Nephron (organoid): Measurements from ENCODE around the gene OXER1.

Experiments used
- H3K27ac Mint-ChIP-seq, 3 experiments: 2 replicates each; pipeline ENCODE4 v1.8.0; 2020; ENCODE audit warnings: mixed read lengths in 3 of 3, mild to moderate bottlenecking in 2 of 3, moderate library complexity in 1 of 3
- H3K27me3 Mint-ChIP-seq: 2 replicates; pipeline ENCODE4 v1.8.0; 2021; ENCODE audit warnings: low read depth, mild to moderate bottlenecking, moderate library complexity, mixed read lengths
- H3K36me3 Mint-ChIP-seq: 2 replicates; pipeline ENCODE4 v1.8.0; 2020; ENCODE audit warnings: low read depth, mixed read lengths
- H3K4me1 Mint-ChIP-seq: 2 replicates; pipeline ENCODE4 v1.8.0; 2020; ENCODE audit warnings: mixed read lengths
- H3K4me3 Mint-ChIP-seq, 3 experiments: 2 replicates each; pipeline ENCODE4 v1.8.0; 2020; ENCODE audit warnings: mild to moderate bottlenecking in 3 of 3, mixed read lengths in 3 of 3, moderate library complexity in 2 of 3
- H3K9me3 Mint-ChIP-seq: 2 replicates; pipeline ENCODE4 v1.8.0; 2020; ENCODE audit warnings: mixed read lengths
- TF ChIP-seq, protein P1 (sequence below), 3 experiments: fragments of 200-600 bp; sonication (generic); IDR thresholded peaks; one replicate each; pipeline ENCODE4 v1.5.0; 2021; ENCODE audit warnings: antibody characterized with exemption in 3 of 3; ENCODE audit not compliant: unreplicated experiment in 3 of 3

OXER1 gene

DNA sequence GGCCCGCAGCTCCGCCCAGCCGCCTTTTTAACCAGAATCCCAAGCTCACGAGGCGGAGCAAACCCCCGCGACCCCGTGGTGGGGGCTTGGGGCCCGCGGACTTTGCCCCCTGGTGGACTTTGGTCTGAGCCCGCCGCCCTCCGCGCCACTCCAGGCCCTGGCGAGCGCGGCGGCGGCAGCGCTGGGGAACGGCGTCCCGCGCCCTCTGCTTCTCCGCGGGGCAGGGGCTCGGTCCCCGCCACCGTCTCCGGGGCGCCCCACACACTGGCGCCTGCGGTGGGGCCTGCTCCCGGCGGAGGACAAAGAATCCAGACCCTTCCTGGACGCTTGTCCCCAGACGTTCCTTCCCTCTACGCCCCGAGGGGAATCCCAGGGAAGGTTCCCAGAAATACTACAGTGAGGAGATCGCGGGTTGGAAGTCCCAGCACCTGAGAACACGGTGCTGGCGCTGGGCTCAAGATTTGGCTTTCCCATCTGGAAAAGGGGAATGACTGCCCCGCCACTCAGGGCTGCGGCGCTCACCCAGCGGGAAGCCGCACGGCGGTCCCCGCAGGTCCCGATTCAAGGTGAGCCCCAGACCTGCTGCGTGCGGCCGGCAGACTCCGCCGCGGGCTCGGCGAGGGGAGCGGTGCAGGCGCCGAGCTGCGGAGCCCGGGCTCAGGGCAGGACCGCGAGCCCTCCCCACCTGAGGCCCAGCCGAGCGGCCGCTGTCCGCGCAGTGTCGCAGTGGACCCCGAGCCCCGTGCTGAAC is 28.8 kb upstream of the OXER1 start, which contains the start of gene HAAO:
TSS of gene HAAO (minus strand) at position 1 of the 751 bp plus-strand sequence. CDS start 47 bp downstream, outside the sequence.
- H3K4me3 Mint-ChIP-seq: peak within 1 kb of the TSS; percentile 86 to 96 (median 90)
- H3K27me3 Mint-ChIP-seq: peaks cover 8% of the 10 kb centered on the region
- no peaks in the 10 kb centered on the region for H3K9me3 Mint-ChIP-seq
- H3K27ac Mint-ChIP-seq: peak within 1 kb of the TSS; percentile 99
- TF ChIP-seq, protein P1, sequence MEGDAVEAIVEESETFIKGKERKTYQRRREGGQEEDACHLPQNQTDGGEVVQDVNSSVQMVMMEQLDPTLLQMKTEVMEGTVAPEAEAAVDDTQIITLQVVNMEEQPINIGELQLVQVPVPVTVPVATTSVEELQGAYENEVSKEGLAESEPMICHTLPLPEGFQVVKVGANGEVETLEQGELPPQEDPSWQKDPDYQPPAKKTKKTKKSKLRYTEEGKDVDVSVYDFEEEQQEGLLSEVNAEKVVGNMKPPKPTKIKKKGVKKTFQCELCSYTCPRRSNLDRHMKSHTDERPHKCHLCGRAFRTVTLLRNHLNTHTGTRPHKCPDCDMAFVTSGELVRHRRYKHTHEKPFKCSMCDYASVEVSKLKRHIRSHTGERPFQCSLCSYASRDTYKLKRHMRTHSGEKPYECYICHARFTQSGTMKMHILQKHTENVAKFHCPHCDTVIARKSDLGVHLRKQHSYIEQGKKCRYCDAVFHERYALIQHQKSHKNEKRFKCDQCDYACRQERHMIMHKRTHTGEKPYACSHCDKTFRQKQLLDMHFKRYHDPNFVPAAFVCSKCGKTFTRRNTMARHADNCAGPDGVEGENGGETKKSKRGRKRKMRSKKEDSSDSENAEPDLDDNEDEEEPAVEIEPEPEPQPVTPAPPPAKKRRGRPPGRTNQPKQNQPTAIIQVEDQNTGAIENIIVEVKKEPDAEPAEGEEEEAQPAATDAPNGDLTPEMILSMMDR (IDR thresholded peaks at IDR 0.05; ENCODE audit: unreplicated experiment in 3 of 3): no peak
- peaks cover 15% of the 10 kb centered on the region for H3K36me3 Mint-ChIP-seq
- peaks cover 68% of the 10 kb centered on the region for H3K4me1 Mint-ChIP-seq

GRCh38 chr2:42792087-42792582 is 28.2 kb upstream of the OXER1 start:
- H3K27me3 Mint-ChIP-seq: peaks cover 8% of the 10 kb centered on the region
- H3K36me3 Mint-ChIP-seq: peaks cover 15% of the 10 kb centered on the region

DNA sequence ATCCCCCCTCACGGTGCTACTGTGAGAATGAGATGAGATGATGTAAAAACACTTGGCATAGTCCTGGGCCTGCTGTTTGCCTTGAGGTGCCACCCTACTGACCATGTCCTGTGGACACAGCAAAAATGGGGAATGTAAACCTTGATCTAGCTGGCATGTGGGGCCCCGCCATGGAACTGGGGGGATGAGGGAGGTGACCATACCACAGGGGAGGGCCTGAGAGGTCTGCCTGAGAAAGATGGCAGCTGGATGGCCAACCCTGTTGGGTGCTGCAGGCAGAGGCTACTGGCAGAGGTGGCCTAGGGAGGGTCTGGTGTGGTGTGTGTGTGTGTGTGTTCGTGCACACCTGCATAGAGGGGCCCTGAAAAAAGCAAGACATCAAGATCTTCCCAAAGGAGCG is 27.7 kb upstream of the OXER1 start:
- Mint-ChIP-seq H3K4me1 (peaks cover 66% of the 10 kb centered on the region), H3K27me3 (peaks cover 8% of the 10 kb centered on the region), H3K36me3 (peaks cover 13% of the 10 kb centered on the region), H3K9me3 (no peaks in the 10 kb centered on the region), H3K4me3 (peak overlapping the region; percentile 86 to 96 (median 90)), H3K27ac (peak overlapping the region; percentile 99)
- TF ChIP-seq, protein P1 (IDR thresholded peaks at IDR 0.05; ENCODE audit: unreplicated experiment in 3 of 3): no peak

More at GRCh38 chr2:42792087-42792582, 28.2 kb upstream of the OXER1 start:
- Mint-ChIP-seq H3K4me1 (peaks cover 68% of the 10 kb centered on the region), H3K9me3 (no peaks in the 10 kb centered on the region), H3K27ac (peak overlapping the region; percentile 99), H3K4me3 (peak overlapping the region; percentile 86 to 96 (median 90))
- TF ChIP-seq, protein P1 (IDR thresholded peaks at IDR 0.05; ENCODE audit: unreplicated experiment in 3 of 3): no peak

GRCh38 chr2:42789751-42790150 is 25.8 kb upstream of the OXER1 start:
- H3K36me3 Mint-ChIP-seq: peaks cover 1% of the 10 kb centered on the region
- no peaks in the 10 kb centered on the region for H3K9me3 Mint-ChIP-seq
- peak overlapping the region; percentile 48 to 63 (median 58) for H3K27ac Mint-ChIP-seq
- peaks cover 61% of the 10 kb centered on the region for H3K4me1 Mint-ChIP-seq
- H3K4me3 Mint-ChIP-seq: peak overlapping the region; percentile 6 to 67 (median 45)
- H3K27me3 Mint-ChIP-seq: peaks cover 8% of the 10 kb centered on the region
- TF ChIP-seq, protein P1 (IDR thresholded peaks at IDR 0.05; ENCODE audit: unreplicated experiment in 3 of 3): no peak

GRCh38 chr2:42788882-42789281 is 24.9 kb upstream of the OXER1 start:
- TF ChIP-seq, protein P1 (IDR thresholded peaks at IDR 0.05; ENCODE audit: unreplicated experiment in 3 of 3): no peak
- peaks cover 53% of the 10 kb centered on the region for H3K4me1 Mint-ChIP-seq
- peak overlapping the region; percentile 47 to 70 (median 52) for H3K27ac Mint-ChIP-seq
- peaks cover 2% of the 10 kb centered on the region for H3K36me3 Mint-ChIP-seq
- no peak overlapping the region for H3K4me3 Mint-ChIP-seq
- no peaks in the 10 kb centered on the region for H3K9me3 Mint-ChIP-seq
- H3K27me3 Mint-ChIP-seq: peaks cover 8% of the 10 kb centered on the region
